Ascending aorta (tissue), 2 donors: ENCODE results near the gene LYST. TPM values are rescaled to one million over a fixed set of nuclear protein-coding genes. Genes with fewer than 3 reads are reported as not detected.

ENCODE experiments used
- DNase-seq, 2 donors: peaks; one replicate each; pipeline ENCODE4 v3.0.0-alpha.2; 2019; ENCODE audit warnings: low spot score in 2 of 2
- H3K27ac ChIP-seq, 2 donors: fragments of 200-600 bp; sonication (generic); one replicate each; pipeline ENCODE4 v1.5.1; 2016 to 2017; ENCODE audit warnings: mild to moderate bottlenecking in 1 of 2
- H3K27me3 ChIP-seq: fragments of 200-600 bp; sonication (generic); one replicate; pipeline ENCODE4 v1.5.1; 2017
- H3K36me3 ChIP-seq, 2 donors: fragments of 200-600 bp; sonication (generic); one replicate each; pipeline ENCODE4 v1.5.1; 2016
- H3K4me1 ChIP-seq, 2 donors: fragments of 200-600 bp; sonication (generic); one replicate each; pipeline ENCODE4 v1.5.1; 2016 to 2017; ENCODE audit warnings: mild to moderate bottlenecking in 1 of 2
- H3K4me3 ChIP-seq, 2 donors: fragments of 200-600 bp; sonication (generic); one replicate each; pipeline ENCODE4 v1.5.1; 2016 to 2017; ENCODE audit warnings: mild to moderate bottlenecking in 1 of 2
- H3K9me3 ChIP-seq, 2 donors: fragments of 200-600 bp; sonication (generic); one replicate each; pipeline ENCODE4 v1.5.1; 2016
- intact Hi-C: fragments of 100-400 bp; cut with DNase I; formaldehyde crosslinking; loops from one replicate; pipeline ENCODE4 v1.15.1; 2023
- total RNA-seq: library from RNA; depleted of rRNA; stranded (reverse); fragments of >200 nt; gene quantifications from one replicate; pipeline ENCODE4 v1.1.0, GENCODE V29; 2016
- TF ChIP-seq, protein P1 (sequence below), 3 experiments: fragments of 200-600 bp in 2 of 3; fragments of 450-650 bp in 1 of 3; sonication (generic) in 2 of 3; IDR thresholded peaks; one replicate each; pipeline ENCODE4 v1.5.1; 2016 to 2019; ENCODE audit warnings: antibody characterized with exemption in 3 of 3, mild to moderate bottlenecking in 1 of 3, moderate library complexity in 1 of 3

The LYST gene
- total RNA-seq, 1 donor from 2014 or later = 169 TPM

DNA sequence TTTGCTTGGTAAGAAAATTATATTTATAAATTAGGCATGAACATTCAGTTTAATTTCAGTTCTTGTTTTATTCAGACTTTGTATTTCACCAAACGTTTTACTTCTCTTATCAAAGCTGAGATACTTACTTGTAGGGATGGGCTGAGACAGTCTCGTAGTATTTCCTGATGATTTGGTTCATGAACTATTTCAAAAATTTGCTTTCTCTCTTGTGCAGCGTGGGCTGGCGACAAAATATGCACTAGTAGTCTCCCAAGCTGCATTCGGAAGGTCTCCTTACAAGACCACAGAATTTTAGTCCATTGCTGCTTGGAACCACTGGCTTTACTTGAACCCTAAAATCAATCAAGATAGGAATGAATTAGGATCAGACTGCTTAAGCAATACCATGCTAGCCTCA is 125.4 kb downstream of the LYST start:
- H3K27me3 ChIP-seq = no peaks in the 10 kb centered on the region
- no peak overlapping the region for H3K27ac ChIP-seq
- H3K36me3 ChIP-seq = peaks cover 20 to 63% of the 10 kb centered on the region in 2 donors
- no peak overlapping the region for H3K4me3 ChIP-seq
- no peak for DNase-seq
- no peaks in the 10 kb centered on the region for H3K4me1 ChIP-seq
- H3K9me3 ChIP-seq = no peaks in the 10 kb centered on the region
- TF ChIP-seq, protein P1, sequence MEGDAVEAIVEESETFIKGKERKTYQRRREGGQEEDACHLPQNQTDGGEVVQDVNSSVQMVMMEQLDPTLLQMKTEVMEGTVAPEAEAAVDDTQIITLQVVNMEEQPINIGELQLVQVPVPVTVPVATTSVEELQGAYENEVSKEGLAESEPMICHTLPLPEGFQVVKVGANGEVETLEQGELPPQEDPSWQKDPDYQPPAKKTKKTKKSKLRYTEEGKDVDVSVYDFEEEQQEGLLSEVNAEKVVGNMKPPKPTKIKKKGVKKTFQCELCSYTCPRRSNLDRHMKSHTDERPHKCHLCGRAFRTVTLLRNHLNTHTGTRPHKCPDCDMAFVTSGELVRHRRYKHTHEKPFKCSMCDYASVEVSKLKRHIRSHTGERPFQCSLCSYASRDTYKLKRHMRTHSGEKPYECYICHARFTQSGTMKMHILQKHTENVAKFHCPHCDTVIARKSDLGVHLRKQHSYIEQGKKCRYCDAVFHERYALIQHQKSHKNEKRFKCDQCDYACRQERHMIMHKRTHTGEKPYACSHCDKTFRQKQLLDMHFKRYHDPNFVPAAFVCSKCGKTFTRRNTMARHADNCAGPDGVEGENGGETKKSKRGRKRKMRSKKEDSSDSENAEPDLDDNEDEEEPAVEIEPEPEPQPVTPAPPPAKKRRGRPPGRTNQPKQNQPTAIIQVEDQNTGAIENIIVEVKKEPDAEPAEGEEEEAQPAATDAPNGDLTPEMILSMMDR (IDR thresholded peaks at IDR 0.05) = no peak
- intact Hi-C loops = no loop called here

DNA sequence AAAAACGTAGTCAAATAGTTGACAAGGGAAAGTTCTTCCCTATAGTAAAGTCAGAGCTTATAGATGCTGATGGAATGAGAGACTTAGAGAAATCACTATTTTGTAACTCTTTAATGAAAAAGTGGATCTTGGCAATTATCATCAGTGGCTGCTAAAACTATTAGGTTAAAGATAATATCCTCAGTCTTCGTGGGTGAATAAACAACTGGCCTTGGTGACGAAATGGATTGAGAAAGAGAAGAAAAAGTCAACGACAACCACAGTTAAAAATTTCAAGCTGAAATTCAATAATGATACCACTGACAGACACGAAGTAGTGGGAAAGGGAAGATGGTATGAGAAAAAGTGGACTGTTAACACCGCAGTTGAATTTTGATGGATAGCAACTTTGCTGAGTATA is 127.1 kb downstream of the LYST start:
- intact Hi-C loops = no loop called here
- DNase-seq = no peak
- Histone ChIP-seq H3K36me3 (peaks cover 8 to 49% of the 10 kb centered on the region in 2 donors), H3K27ac (no peak overlapping the region), H3K9me3 (no peaks in the 10 kb centered on the region), H3K4me1 (no peaks in the 10 kb centered on the region), H3K4me3 (no peak overlapping the region), H3K27me3 (no peaks in the 10 kb centered on the region)
- TF ChIP-seq, protein P1 (IDR thresholded peaks at IDR 0.05) = no peak

DNA sequence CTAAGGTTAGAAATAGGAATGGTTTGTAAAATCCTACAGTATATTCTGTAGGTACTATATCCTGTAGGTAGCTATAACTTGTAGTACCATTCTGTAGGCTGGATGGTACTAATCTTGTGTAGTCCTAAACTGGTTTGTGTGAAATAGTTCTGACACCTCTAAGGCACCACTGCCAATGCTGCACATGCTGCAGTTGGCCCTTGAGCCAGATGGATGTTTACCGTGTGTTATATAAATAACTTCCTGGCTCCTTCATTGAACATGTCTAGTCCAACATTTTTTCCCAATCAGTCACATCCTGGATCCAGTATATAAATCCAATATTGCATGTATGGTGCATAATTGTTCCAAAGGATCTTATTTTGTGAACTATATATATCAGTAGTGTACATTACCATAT is 127.6 kb downstream of the LYST start:
- H3K27ac ChIP-seq = no peak overlapping the region
- H3K36me3 ChIP-seq = peaks cover 8 to 45% of the 10 kb centered on the region in 2 donors

DNA sequence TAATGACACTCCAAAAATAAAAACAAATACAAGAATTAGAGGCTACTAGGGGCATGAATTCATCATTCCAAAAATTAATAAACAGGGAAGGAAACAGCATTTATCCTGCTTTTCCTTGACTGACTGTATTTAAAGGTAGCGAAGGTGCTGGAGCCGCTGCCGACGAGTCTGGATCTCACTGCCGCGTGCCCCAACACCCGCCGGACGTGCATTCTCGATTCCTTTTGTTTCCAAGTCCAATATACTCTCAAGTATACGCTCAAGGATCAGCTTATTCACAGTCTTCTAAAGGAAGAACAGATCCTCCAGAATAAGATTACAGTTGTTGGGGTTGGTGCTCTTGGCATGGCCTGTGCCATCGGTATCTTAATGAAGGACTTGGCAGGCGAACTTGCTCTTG is 129.0 kb downstream of the LYST start:
- TF ChIP-seq, protein P1 (IDR thresholded peaks at IDR 0.05) = no peak
- no peaks in the 10 kb centered on the region for H3K9me3 ChIP-seq
- peaks cover 3 to 36% of the 10 kb centered on the region in 2 donors for H3K36me3 ChIP-seq
- no peaks in the 10 kb centered on the region for H3K27me3 ChIP-seq
- no peaks in the 10 kb centered on the region for H3K4me1 ChIP-seq
- intact Hi-C loops = no loop called here
- no peak overlapping the region for H3K4me3 ChIP-seq
- no peak for DNase-seq
- no peak overlapping the region for H3K27ac ChIP-seq

More for the DNA sequence above, 127.6 kb downstream of the LYST start:
- DNase-seq = no peak
- H3K27me3 ChIP-seq = no peaks in the 10 kb centered on the region
- intact Hi-C loops = no loop called here
- no peak overlapping the region for H3K4me3 ChIP-seq
- H3K9me3 ChIP-seq = no peaks in the 10 kb centered on the region
- no peaks in the 10 kb centered on the region for H3K4me1 ChIP-seq
- TF ChIP-seq, protein P1 (IDR thresholded peaks at IDR 0.05) = no peak

DNA sequence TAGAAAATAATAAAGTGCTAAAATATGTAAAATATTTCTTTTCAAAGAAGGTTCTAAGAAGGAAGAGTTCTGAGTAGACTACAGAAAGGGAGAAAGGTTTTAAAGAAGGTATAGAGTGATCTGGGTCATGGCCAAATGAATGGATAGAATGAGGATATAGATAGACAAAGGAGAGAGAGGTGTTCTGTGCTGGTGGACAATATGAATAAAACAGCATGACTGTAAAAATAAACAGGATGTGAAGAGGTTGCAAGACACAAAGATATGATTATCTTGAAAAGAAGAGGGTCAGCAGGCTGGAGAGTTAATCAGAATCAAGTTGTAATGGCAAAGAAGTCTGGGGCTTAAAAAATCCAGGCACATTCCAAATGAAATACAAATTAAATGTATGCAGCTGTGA is 130.4 kb downstream of the LYST start:
- H3K36me3 ChIP-seq = peaks cover 3 to 24% of the 10 kb centered on the region in 2 donors
- TF ChIP-seq, protein P1 (IDR thresholded peaks at IDR 0.05) = no peak
- no peaks in the 10 kb centered on the region for H3K4me1 ChIP-seq
- no peaks in the 10 kb centered on the region for H3K27me3 ChIP-seq
- H3K27ac ChIP-seq = no peak overlapping the region
- DNase-seq = no peak
- H3K9me3 ChIP-seq = no peaks in the 10 kb centered on the region
- H3K4me3 ChIP-seq = no peak overlapping the region
- intact Hi-C loops = no loop called here

DNA sequence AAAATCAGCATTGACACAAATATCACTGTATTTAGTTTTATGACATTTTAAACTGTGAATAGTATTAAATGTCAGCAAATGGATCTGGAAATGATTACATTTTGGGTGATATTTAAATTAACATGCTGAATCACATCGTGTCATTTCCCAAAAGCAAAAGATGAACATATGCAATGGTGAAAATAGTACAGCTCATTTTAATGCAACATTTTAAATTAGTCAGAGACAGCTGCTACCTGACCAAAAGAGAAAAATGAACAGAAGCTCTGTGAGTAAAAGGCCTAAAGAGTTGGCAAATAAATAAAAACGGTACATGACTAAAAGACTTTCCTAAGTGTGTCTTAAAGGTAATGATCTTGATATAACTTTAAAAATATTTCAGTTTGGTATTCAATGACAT is 131.1 kb downstream of the LYST start:
- peaks cover 8 to 25% of the 10 kb centered on the region in 2 donors for H3K36me3 ChIP-seq
- DNase-seq = no peak
- intact Hi-C loops = no loop called here
- H3K27me3 ChIP-seq = no peaks in the 10 kb centered on the region
- TF ChIP-seq, protein P1 (IDR thresholded peaks at IDR 0.05) = no peak
- no peaks in the 10 kb centered on the region for H3K9me3 ChIP-seq
- H3K27ac ChIP-seq = no peak overlapping the region
- no peaks in the 10 kb centered on the region for H3K4me1 ChIP-seq
- no peak overlapping the region for H3K4me3 ChIP-seq
